NCI-H128 (cell line): Measurements from ENCODE around the gene TMEM132C.
A peak's percentile ranks its signal among the peaks of the same experiment; 100 is the strongest.
"Not testable (repeated sequence)": the region's sequence is repeated elsewhere in the genome, so short reads cannot be mapped to it uniquely, and the experiment has no call there.

Experiments used
- DNase-seq: peaks from one replicate; lab custom pipeline; 2025; ENCODE audit not compliant: unreplicated experiment; lab: John Stamatoyannopoulos, UW

Gene TMEM132C

DNA sequence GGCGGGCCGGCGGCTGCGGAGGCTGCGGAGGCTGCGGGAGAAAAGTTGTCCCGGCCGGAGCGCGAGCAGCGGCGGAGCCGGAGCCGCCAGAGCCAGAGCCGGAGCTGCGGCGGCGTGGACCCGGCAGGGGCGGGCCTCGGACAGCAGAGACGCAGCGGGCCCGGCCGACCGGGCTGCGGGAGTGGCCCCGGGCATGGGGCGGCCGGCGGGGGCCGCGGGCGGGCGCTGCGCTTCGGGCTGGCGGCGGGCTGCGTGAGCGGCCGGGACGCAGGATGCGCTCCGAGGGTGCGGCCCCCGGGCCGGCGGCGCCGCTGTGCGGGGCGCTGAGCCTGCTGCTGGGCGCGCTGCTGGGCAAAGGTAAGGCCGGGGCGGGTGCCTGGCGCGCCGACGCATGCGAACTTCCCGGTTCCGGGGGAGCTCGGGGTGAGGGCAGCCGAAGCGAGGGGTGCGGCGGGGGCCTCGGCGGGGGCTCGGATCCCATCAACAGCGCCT lies at the start of gene TMEM132C:
TMEM132C (plus strand) TSS at position 40 of the 492 bp plus-strand sequence; CDS start at position 273, 233 bp downstream.
- DNase-seq = no peak

DNA sequence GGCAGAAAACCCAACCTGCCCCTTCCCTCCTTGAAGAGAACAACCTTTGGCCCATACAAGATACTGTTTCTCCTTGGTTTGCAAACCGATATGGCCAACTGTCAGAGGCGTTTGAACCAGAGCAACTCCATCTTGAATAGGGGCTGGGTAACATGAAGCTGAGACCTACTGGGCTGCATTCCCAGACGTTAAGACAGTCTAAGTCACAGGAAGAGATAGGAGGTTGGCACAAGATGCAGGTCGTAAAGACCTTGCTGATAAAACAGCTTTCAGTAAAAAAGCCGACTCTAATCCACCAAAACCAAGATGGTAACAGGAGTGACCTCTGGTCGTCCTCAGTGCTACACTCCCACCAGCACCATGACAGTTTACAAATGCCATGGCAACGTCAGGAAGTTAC lies 42.7 kb upstream of the TMEM132C start:
- no peak for DNase-seq

GRCh38 chr12:128228581-128228980 lies 38.4 kb upstream of the TMEM132C start:
- DNase-seq = no peak

DNA sequence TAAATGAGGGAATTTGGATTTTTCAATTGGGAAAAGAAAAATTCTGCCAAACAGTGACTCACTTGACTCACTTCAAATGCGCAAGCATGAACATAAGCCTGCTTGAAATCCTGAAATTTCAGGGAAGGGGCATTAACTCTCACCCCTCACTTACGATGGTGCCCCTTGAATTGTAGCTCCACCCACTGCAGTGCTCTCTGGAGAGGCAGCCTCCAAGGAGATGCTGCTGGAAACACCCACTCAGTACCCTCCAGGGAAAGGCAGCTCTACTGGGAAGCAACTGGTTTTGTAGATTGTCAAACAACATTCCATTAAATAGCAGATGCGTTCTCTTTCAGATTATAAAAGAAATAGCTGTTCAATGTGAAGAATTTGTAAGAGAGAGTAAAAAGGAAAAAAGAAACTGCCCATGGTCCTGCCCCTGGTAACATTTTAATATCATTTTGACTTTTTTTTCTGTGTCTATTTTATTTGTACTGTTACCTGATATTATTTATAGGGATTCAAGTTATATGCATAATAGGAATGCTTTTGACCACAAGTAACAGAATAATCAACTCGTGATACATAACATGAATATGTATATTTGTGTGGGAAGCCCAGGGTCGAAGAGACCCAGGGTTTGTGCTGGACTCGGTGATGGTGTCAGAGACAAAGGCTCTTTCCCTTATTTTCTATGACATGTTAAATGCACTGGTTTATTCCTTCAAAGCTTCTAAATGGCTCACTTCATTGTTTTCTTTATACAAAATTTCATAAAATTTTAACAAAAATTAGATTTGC lies 31.1 kb upstream of the TMEM132C start:
- DNase-seq = no peak

DNA sequence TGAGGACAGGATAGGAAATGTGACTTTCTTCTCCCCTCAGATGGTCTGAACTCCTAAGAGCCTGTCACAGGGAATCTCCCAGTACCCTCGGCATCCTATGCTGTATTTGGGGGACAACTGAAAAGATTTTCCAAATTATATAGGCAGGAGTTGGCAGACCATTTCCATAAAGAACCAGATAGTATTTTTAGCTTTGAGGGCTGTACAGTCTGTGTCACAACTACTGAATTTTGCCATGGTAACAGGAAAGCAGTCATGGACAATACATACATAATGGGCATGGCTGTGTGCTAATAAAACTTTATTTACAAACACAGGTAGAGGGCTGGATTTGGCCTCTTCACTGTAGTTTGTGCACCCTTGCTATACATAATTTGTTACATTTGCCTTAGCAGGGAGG lies 30.4 kb upstream of the TMEM132C start:
- no peak for DNase-seq

GRCh38 chr12:128240745-128241144 lies 26.2 kb upstream of the TMEM132C start:
- DNase-seq = no peak

GRCh38 chr12:128245121-128245520 lies 21.8 kb upstream of the TMEM132C start:
- DNase-seq = no peak

- no peak for DNase-seq
Observed at GRCh38 chr12:128245905-128246304, 21.1 kb upstream of the TMEM132C start.

DNA sequence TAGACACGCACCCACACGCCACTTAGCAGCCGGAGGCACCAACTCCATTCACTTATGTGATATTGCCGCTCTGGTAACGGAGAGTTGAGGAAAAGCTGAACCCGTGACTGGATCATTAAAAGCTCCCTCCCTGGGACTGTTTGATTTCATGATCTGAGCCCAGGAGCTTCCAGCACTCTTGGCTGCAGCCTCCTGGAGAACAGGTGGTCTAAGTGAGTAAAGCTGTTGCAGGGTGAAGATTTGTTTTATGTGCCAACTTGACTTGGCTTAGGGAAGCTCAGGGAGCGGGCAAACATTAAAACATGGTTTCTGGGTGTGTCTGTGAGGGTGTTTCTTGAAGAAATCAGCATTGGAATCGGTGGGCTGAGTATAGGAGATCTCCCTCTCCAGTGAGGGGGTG lies 16.9 kb upstream of the TMEM132C start:
- no peak for DNase-seq

DNA sequence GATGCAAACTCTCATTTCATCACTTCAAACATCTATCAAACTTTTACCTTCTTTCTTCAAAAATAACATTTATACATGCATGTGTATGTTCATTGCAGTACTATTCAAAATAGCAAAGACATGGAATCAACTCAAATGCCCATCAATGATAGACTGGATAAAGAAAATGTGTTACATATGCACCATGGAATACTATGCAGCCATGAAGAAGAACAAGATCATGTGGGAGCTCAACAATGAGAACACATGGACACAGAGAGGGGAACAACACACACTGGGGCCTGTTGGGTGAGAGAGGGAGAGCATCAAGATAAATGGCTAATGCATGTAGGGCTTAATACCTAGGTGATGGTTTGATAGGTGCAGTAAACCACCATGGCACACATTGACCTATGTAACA lies 13.1 kb upstream of the TMEM132C start:
- DNase-seq = not testable (repeated sequence)

- DNase-seq = no peak
Observed at GRCh38 chr12:128258866-128259555, 8.0 kb upstream of the TMEM132C start.

DNA sequence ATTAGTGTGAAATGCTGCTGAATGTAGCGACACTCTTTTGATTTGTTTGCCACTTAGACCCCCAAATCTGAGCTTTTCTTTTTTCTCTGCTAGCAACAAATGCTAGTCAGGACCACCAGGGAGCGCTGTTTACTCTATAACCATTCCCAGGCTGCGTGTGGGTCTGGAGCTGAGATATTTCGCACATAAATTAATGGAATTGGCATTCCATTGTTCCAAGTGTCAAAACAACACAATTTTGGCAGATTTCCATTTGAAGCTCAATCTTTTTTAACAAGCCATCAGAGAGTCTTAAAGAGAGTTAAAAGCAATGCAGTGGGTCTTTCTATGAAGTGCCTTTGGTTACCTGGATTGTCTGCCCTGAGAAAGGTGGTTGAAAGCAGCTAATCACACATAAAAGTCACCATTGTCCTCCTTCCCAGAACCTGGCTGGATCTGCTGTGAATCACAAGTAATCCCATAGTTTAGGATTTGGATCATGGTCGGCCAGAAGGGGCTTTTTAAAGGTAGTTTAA lies 7.4 kb upstream of the TMEM132C start:
- DNase-seq = peak; percentile 40

GRCh38 chr12:128261757-128262156 lies 5.2 kb upstream of the TMEM132C start:
- no peak for DNase-seq

GRCh38 chr12:128265566-128265965 lies 1.4 kb upstream of the TMEM132C start:
- no peak for DNase-seq

- no peak for DNase-seq
Observed at GRCh38 chr12:128266086-128266485, 884 bp upstream of the TMEM132C start.

- DNase-seq = no peak
Observed at GRCh38 chr12:128266541-128267130, 334 bp upstream of the TMEM132C start.

GRCh38 chr12:128267651-128268378 lies 845 bp downstream of the TMEM132C start:
- no peak for DNase-seq

DNA sequence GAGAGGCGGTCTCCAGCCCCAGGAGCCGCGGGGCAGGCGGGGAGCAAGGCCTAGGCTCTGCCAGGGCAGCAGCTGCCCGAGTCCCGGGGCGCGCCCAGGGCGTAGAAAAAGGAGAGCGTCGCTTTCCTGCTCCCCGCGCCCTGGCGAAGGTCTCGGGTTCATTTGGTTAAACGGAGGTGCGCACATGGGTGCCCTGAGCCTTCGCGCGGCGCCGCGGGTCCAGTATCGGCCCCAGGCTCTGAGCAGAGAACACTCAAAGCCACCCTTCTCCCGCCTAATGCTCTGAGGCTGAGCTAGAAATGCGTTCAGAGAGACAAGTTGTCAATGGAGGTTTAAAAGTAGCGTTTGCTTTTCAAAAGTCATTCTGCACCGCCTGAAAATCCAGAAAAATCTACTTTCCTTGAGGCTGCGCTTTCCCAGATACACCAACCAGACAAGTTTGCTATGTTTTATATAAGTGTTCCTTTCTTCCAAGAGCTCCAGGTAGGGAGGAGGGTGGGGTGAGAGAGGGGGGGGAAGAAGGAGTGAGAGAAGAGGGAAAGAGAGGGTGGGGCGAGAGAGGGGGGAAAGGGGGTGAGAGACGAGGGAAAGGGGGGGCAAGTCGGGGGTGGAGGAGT lies 1.5 kb downstream of the TMEM132C start:
- DNase-seq = no peak

DNA sequence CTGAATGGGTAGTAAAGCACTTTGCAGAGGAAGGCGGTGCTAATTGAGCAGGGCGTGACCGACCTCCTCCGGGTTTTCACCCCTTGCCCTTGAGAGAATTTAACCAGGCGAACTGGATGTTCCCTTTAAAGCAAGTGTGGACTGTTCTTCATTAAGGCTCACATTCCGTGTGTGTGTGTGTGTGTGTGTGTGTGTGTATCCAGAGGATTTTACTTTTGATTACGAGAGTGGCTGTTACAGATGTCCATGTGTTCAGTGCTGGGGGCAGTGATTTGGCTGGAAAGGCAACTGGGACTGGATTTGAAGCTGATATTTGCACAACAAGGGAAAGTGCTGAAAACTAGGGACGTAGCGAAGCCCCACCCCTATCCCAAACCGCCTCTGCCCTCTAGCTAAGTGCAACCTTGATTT lies 2.2 kb downstream of the TMEM132C start:
- no peak for DNase-seq

GRCh38 chr12:128276471-128276870 lies 9.5 kb downstream of the TMEM132C start:
- no peak for DNase-seq

GRCh38 chr12:128286970-128287369 lies 20.0 kb downstream of the TMEM132C start:
- no peak for DNase-seq
